Measurements from ENCODE around the gene LGALS8. TPM values are rescaled to one million over a fixed set of nuclear protein-coding genes. Genes with fewer than 3 reads are reported as not detected.

Gene LGALS8
- total RNA-seq, 5 donors from 2014 or later (not counting 1 experiment from before 2014, with no cell fraction given): 106 to 147 (median 124) TPM

DNA sequence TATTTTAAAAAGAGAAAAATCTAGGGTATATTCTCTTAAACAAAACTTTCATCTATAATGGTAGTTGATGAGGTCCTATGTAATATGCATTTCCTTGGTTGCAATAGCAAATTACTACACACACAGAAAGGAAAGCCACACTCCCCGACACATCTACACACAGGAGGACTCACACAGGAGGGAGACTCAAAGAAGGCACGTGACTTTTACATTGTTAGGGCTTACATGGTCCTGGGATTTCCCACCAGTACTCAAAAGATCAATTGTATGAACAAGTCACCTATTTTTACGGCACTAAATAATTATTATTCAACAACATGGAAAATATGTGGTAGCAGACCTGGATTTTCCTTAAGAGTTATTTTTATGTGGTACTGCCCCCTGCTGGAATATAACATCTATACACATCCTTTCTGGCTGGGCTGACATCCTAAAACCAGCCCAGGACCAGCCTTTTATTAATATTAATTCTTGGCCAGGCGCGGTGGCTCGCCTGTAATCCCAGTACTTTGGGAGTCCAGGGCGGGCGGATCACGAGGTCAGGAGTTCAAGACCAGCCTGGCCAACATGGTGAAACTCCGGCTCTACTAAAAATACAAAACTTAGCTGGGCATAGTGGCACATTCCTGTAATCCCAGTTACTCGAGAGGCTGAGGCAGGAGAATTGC lies 33.9 kb upstream of the LGALS8 start:
- ChIA-PET CTCF (interaction anchor here in 1 of 2 donors (0.6 to 1.2 kb wide), 7 partner anchors 19 to 384 kb away, joined by 3 to 5 read pairs (median 5); no protein-coding TSS in a partner anchor), POLR2A (interaction anchor here in 1 of 2 donors (0.6 kb wide), 1 partner anchor 27 kb away, joined by 5 read pairs; no protein-coding TSS in a partner anchor)
- DNase-seq (peak in 1 of 35 experiments; percentile 70), ATAC-seq (replicated peaks in 1 of 4) (peak in 3 of 4 experiments; percentile 40 to 64 (median 43))
- peaks cover 9 to 15% (median 12%) of the 10 kb centered on the region in 3 donors for H3K4me1 Mint-ChIP-seq
- no peaks in the 10 kb centered on the region for H3K36me3 Mint-ChIP-seq
- no peaks in the 10 kb centered on the region for H3K36me3 ChIP-seq (ENCODE audit: control insufficient read depth in 2 of 2, extremely low read depth in 1 of 2, insufficient read depth in 1 of 2, low read length in 1 of 2)
- no peak overlapping the region for H3K27ac Mint-ChIP-seq
- no peak overlapping the region for H3K27ac ChIP-seq (ENCODE audit: low read length)
- no peak overlapping the region for H3K4me3 Mint-ChIP-seq
- H3K9me3 ChIP-seq: no peaks in the 10 kb centered on the region
- WGBS (ENCODE audit: insufficient coverage): 60% methylated on average over 7 of the region's 11 CpGs
- H3K4me3 ChIP-seq (ENCODE audit: control insufficient read depth in 1 of 2, extremely low read depth in 1 of 2, low read length in 1 of 2): no peak overlapping the region
- peaks cover 9 to 23% of the 10 kb centered on the region in 2 donors for H3K27me3 Mint-ChIP-seq
- H3K27me3 ChIP-seq (replicated peaks in 1 of 2; ENCODE audit: control insufficient read depth in 2 of 2, extremely low read depth in 1 of 2, insufficient read depth in 2 of 2, low read length in 1 of 2): peaks cover 0 to 12% of the 10 kb centered on the region in 2 experiments
- H3K9me3 Mint-ChIP-seq: no peaks in the 10 kb centered on the region
- H3K4me1 ChIP-seq (ENCODE audit: control insufficient read depth in 1 of 2, extremely low read depth in 1 of 2, insufficient read depth in 2 of 2, low read length in 2 of 2): peaks cover 0 to 5% of the 10 kb centered on the region in 2 experiments

GRCh38 chr1:236491469-236492136 lies 32.2 kb upstream of the LGALS8 start:
- CTCF ChIA-PET: interaction anchor here (0.6 to 1.7 kb wide), 8 partner anchors 11 to 1667 kb away, joined by 3 to 7 read pairs (median 4); no protein-coding TSS in a partner anchor
- Mint-ChIP-seq H3K27me3 (peaks cover 14 to 29% of the 10 kb centered on the region in 2 donors), H3K27ac (peak overlapping the region in 1 of 2 donors; percentile 68), H3K36me3 (no peaks in the 10 kb centered on the region), H3K4me1 (peaks cover 11 to 12% (median 12%) of the 10 kb centered on the region in 3 donors), H3K4me3 (no peak overlapping the region), H3K9me3 (no peaks in the 10 kb centered on the region)
- H3K9me3 ChIP-seq: no peaks in the 10 kb centered on the region
- no peak overlapping the region for H3K4me3 ChIP-seq (ENCODE audit: control insufficient read depth in 1 of 2, extremely low read depth in 1 of 2, low read length in 1 of 2)
- WGBS (ENCODE audit: insufficient coverage): 44% methylated on average over 8 of the region's 10 CpGs
- H3K27me3 ChIP-seq (replicated peaks in 1 of 2; ENCODE audit: control insufficient read depth in 2 of 2, extremely low read depth in 1 of 2, insufficient read depth in 2 of 2, low read length in 1 of 2): peaks cover 0 to 15% of the 10 kb centered on the region in 2 experiments
- no peak overlapping the region for H3K27ac ChIP-seq (ENCODE audit: low read length)
- peaks cover 0 to 5% of the 10 kb centered on the region in 2 experiments for H3K4me1 ChIP-seq (ENCODE audit: control insufficient read depth in 1 of 2, extremely low read depth in 1 of 2, insufficient read depth in 2 of 2, low read length in 2 of 2)
- H3K36me3 ChIP-seq (ENCODE audit: control insufficient read depth in 2 of 2, extremely low read depth in 1 of 2, insufficient read depth in 1 of 2, low read length in 1 of 2): no peaks in the 10 kb centered on the region
- POLR2A ChIA-PET: interaction anchor here in 1 of 2 donors (0.6 kb wide), 1 partner anchor 34 kb away, joined by 5 read pairs; no protein-coding TSS in a partner anchor
- DNase-seq (no peak), ATAC-seq (replicated peaks in 1 of 4) (peak in 1 of 4 experiments; percentile 27)

- Mint-ChIP-seq H3K9me3 (no peaks in the 10 kb centered on the region), H3K4me1 (peaks cover 11 to 12% (median 12%) of the 10 kb centered on the region in 3 donors), H3K4me3 (no peak overlapping the region), H3K36me3 (no peaks in the 10 kb centered on the region), H3K27ac (no peak overlapping the region), H3K27me3 (peaks cover 14 to 29% of the 10 kb centered on the region in 2 donors)
- no peaks in the 10 kb centered on the region for H3K36me3 ChIP-seq (ENCODE audit: control insufficient read depth in 2 of 2, extremely low read depth in 1 of 2, insufficient read depth in 1 of 2, low read length in 1 of 2)
- no peak overlapping the region for H3K27ac ChIP-seq (ENCODE audit: low read length)
- H3K4me3 ChIP-seq (ENCODE audit: control insufficient read depth in 1 of 2, extremely low read depth in 1 of 2, low read length in 1 of 2): no peak overlapping the region
- peaks cover 0 to 21% of the 10 kb centered on the region in 2 experiments for H3K27me3 ChIP-seq (replicated peaks in 1 of 2; ENCODE audit: control insufficient read depth in 2 of 2, extremely low read depth in 1 of 2, insufficient read depth in 2 of 2, low read length in 1 of 2)
- no peaks in the 10 kb centered on the region for H3K9me3 ChIP-seq
- POLR2A ChIA-PET: interaction anchor here in 1 of 2 donors (0.6 kb wide), 1 partner anchor 33 kb away, joined by 5 read pairs; no protein-coding TSS in a partner anchor
- DNase-seq (no peak), ATAC-seq (replicated peaks in 1 of 4) (no peak)
- CTCF ChIA-PET: interaction anchor here (0.6 to 1.7 kb wide), 6 partner anchors 105 to 1668 kb away, joined by 3 to 7 read pairs (median 4); no protein-coding TSS in a partner anchor
- WGBS (ENCODE audit: insufficient coverage): 100% methylated on average over 1 of the region's 2 CpGs
- H3K4me1 ChIP-seq (ENCODE audit: control insufficient read depth in 1 of 2, extremely low read depth in 1 of 2, insufficient read depth in 2 of 2, low read length in 2 of 2): peaks cover 0 to 5% of the 10 kb centered on the region in 2 experiments
Observed at GRCh38 chr1:236492378-236492777, 31.4 kb upstream of the LGALS8 start.

DNA sequence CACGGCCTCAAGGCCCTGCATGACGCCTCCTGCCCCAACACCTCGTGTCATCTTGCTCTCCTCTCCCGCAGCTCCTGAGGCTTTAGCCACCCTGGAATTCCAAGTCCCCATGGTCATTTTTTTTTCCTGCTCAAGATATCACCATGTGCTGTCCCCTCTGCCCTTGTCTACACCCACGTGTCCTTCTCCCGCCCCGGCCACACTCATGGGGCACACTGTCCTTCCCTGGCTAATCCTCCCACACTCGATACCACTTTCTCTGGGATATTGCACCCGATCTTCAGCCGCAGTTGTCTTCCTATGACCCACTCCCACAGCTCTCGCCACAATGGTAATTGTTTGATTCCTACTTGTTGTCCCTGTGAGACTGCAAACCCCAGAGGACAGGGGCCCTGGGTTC lies 29.7 kb upstream of the LGALS8 start:
- no peak for ATAC-seq (replicated peaks in 1 of 4)

DNA sequence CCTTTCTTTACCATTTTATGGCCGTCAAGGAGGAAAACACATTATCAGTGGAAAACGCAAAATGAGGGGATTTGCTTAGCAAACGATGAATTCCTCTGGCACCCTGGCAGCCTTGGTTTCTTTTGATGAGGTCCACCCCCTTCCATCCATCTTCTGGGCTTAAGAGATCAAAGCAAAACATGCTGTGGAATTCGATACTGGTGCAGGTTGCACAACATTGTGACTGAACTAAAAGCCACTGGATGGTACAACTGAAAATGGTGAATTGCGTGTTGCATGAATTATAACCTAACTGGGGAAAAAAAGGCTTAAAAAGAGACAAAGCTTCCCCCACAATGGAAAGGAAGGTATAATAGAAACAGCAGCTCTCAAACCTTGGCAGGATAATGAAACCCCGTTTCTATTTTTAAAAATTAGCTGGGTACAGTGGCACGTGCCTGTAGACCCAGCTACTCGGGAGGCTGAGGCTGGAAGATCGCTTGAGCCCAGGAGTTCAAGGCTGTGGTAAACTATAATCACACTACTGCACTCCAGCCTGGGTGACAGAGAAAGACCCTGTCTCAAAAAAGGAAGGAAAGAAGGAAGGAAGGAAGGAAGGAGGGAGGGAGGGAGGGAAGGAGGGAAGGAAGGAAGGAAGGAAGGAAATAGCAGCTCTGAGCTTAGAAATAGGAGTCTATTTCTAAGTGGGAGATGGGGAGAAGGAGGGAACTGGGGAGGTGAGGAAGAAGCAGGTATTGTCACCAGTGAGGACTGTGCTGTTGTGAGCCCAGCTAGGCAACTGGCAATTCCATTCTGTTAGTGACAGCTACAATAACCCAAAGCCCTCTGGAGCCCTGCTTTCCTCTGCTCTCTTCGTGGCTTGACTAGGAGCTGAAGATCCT lies 29.0 kb upstream of the LGALS8 start:
- H3K27ac ChIP-seq (ENCODE audit: low read length): no peak overlapping the region
- H3K4me1 Mint-ChIP-seq: peaks cover 9 to 12% (median 11%) of the 10 kb centered on the region in 3 donors
- H3K9me3 Mint-ChIP-seq: no peaks in the 10 kb centered on the region
- 77% methylated on average over 6 of the region's 10 CpGs for WGBS (ENCODE audit: insufficient coverage)
- H3K9me3 ChIP-seq: no peaks in the 10 kb centered on the region
- H3K4me3 Mint-ChIP-seq: no peak overlapping the region
- H3K27me3 ChIP-seq (replicated peaks in 1 of 2; ENCODE audit: control insufficient read depth in 2 of 2, extremely low read depth in 1 of 2, insufficient read depth in 2 of 2, low read length in 1 of 2): peaks cover 0 to 23% of the 10 kb centered on the region in 2 experiments
- peaks cover 14 to 27% of the 10 kb centered on the region in 2 donors for H3K27me3 Mint-ChIP-seq
- H3K36me3 Mint-ChIP-seq: no peaks in the 10 kb centered on the region
- ChIA-PET POLR2A (interaction anchor here in 1 of 2 donors (0.6 kb wide), 1 partner anchor 717 kb away, joined by 8 read pairs; no protein-coding TSS in a partner anchor), CTCF (interaction anchor here in 1 of 2 donors (0.6 kb wide), 2 partner anchors 110 to 390 kb away, joined by 3 read pairs; partner anchors contain the start of gene HEATR1)
- DNase-seq: no peak
- no peak for ATAC-seq (replicated peaks in 1 of 4)
- no peaks in the 10 kb centered on the region for H3K36me3 ChIP-seq (ENCODE audit: control insufficient read depth in 2 of 2, extremely low read depth in 1 of 2, insufficient read depth in 1 of 2, low read length in 1 of 2)
- no peak overlapping the region for H3K4me3 ChIP-seq (ENCODE audit: control insufficient read depth in 1 of 2, extremely low read depth in 1 of 2, low read length in 1 of 2)
- H3K27ac Mint-ChIP-seq: no peak overlapping the region
- H3K4me1 ChIP-seq (ENCODE audit: control insufficient read depth in 1 of 2, extremely low read depth in 1 of 2, insufficient read depth in 2 of 2, low read length in 2 of 2): peaks cover 0 to 5% of the 10 kb centered on the region in 2 experiments

More for the DNA sequence above, 29.7 kb upstream of the LGALS8 start:
- DNase-seq: no peak
- H3K9me3 ChIP-seq: no peaks in the 10 kb centered on the region
- no peak overlapping the region for H3K27ac ChIP-seq (ENCODE audit: low read length)
- H3K4me3 ChIP-seq (ENCODE audit: control insufficient read depth in 1 of 2, extremely low read depth in 1 of 2, low read length in 1 of 2): no peak overlapping the region
- no peaks in the 10 kb centered on the region for H3K9me3 Mint-ChIP-seq
- H3K4me1 ChIP-seq (ENCODE audit: control insufficient read depth in 1 of 2, extremely low read depth in 1 of 2, insufficient read depth in 2 of 2, low read length in 2 of 2): peaks cover 0 to 5% of the 10 kb centered on the region in 2 experiments
- no peaks in the 10 kb centered on the region for H3K36me3 ChIP-seq (ENCODE audit: control insufficient read depth in 2 of 2, extremely low read depth in 1 of 2, insufficient read depth in 1 of 2, low read length in 1 of 2)
- H3K27ac Mint-ChIP-seq: no peak overlapping the region
- 93% methylated on average over 11 of the region's 11 CpGs for WGBS (ENCODE audit: insufficient coverage)
- peaks cover 14 to 29% of the 10 kb centered on the region in 2 donors for H3K27me3 Mint-ChIP-seq
- POLR2A ChIA-PET: no interaction called here
- H3K4me1 Mint-ChIP-seq: peaks cover 11 to 12% (median 12%) of the 10 kb centered on the region in 3 donors
- CTCF ChIA-PET: no interaction called here
- no peak overlapping the region for H3K4me3 Mint-ChIP-seq
- H3K27me3 ChIP-seq (replicated peaks in 1 of 2; ENCODE audit: control insufficient read depth in 2 of 2, extremely low read depth in 1 of 2, insufficient read depth in 2 of 2, low read length in 1 of 2): peaks cover 0 to 22% of the 10 kb centered on the region in 2 experiments
- H3K36me3 Mint-ChIP-seq: no peaks in the 10 kb centered on the region

Data from T-cell (primary cell).